Smooth muscle cell (in vitro differentiated cells): ENCODE data around the gene TBL3. TPM values are rescaled to one million over a fixed set of nuclear protein-coding genes. Genes with fewer than 3 reads are reported as not detected.
"Not testable (repeated sequence)": the region's sequence is repeated elsewhere in the genome, so short reads cannot be mapped to it uniquely, and the experiment has no call there.

Source experiments
- DNase-seq: peaks from one replicate; lab custom pipeline; 2025; ENCODE audit not compliant: unreplicated experiment; lab: John Stamatoyannopoulos, UW
- H2AFZ ChIP-seq: fragments of 200-600 bp; sonication (generic); 2 replicates; pipeline ENCODE4 v1.6.0; 2016; ENCODE audit warnings: antibody characterized with exemption, low read depth, mild to moderate bottlenecking
- H3F3A ChIP-seq: fragments of 200-600 bp; sonication (generic); 2 replicates; pipeline ENCODE4 v1.6.0; 2017; ENCODE audit warnings: antibody characterized with exemption, low read depth
- H3K27ac ChIP-seq: fragments of 200-600 bp; sonication (generic); 2 replicates; pipeline ENCODE4 v1.5.1; 2016; ENCODE audit warnings: low read depth, mild to moderate bottlenecking
- H3K27me3 ChIP-seq: fragments of 200-600 bp; sonication (generic); 2 replicates; pipeline ENCODE4 v1.6.1; 2016; ENCODE audit warnings: low read depth, mild to moderate bottlenecking
- H3K36me3 ChIP-seq: fragments of 200-600 bp; sonication (generic); 2 replicates; pipeline ENCODE4 v1.5.1; 2016; ENCODE audit warnings: low read depth
- H3K4me1 ChIP-seq: fragments of 200-600 bp; sonication (generic); 2 replicates; pipeline ENCODE4 v1.5.1; 2016; ENCODE audit warnings: low read depth
- H3K4me2 ChIP-seq: fragments of 200-600 bp; sonication (generic); 2 replicates; pipeline ENCODE4 v1.6.0; 2016; ENCODE audit warnings: mild to moderate bottlenecking
- H3K4me3 ChIP-seq: fragments of 200-600 bp; sonication (generic); 2 replicates; pipeline ENCODE4 v1.5.1; 2016; ENCODE audit warnings: mild to moderate bottlenecking
- H3K79me2 ChIP-seq: fragments of 200-600 bp; sonication (generic); 2 replicates; pipeline ENCODE4 v1.6.0; 2016; ENCODE audit warnings: low read depth, mild to moderate bottlenecking
- H3K9ac ChIP-seq: fragments of 200-600 bp; sonication (generic); 2 replicates; pipeline ENCODE4 v1.6.0; 2016; ENCODE audit warnings: low read depth
- H3K9me3 ChIP-seq: fragments of 200-600 bp; sonication (generic); replicated peaks from 2 replicates; pipeline ENCODE4 v1.5.1; 2016; ENCODE audit warnings: low read depth
- H4K20me1 ChIP-seq: fragments of 200-600 bp; sonication (generic); 2 replicates; pipeline ENCODE4 v1.6.0; 2016; ENCODE audit warnings: low read depth
- WGBS: methylation state at CpG from one replicate; pipeline ENCODE4 v1.1.7; 2016; ENCODE audit warnings: low lambda C conversion rate; 5-methylcytosine and 5-hydroxymethylcytosine counted together
- polyA plus RNA-seq: library from polyadenylated mRNA; unstranded; fragments of >200 nt; fragmentation: Nextera tagmentation; extraction: Ambion mirVana; gene quantifications from 2 replicates; pipeline ENCODE4 v1.2.1, GENCODE V29; 2016
- total RNA-seq: library from RNA; depleted of rRNA; stranded (reverse); fragments of >200 nt; gene quantifications from 2 replicates; pipeline ENCODE4 v1.2.3, GENCODE V29; 2014
- TF ChIP-seq, protein P1 (sequence below): fragments of 200-600 bp; sonication (generic); IDR thresholded peaks from 2 replicates; pipeline ENCODE4 v1.5.1; 2017; ENCODE audit warnings: borderline replicate concordance, mild to moderate bottlenecking, antibody characterized with exemption; ENCODE audit not compliant: insufficient read depth, poor library complexity, severe bottlenecking

TBL3 gene
- total and polyA plus RNA-seq, 2 experiments from 2014 or later = 28.5 to 81.7 TPM

DNA sequence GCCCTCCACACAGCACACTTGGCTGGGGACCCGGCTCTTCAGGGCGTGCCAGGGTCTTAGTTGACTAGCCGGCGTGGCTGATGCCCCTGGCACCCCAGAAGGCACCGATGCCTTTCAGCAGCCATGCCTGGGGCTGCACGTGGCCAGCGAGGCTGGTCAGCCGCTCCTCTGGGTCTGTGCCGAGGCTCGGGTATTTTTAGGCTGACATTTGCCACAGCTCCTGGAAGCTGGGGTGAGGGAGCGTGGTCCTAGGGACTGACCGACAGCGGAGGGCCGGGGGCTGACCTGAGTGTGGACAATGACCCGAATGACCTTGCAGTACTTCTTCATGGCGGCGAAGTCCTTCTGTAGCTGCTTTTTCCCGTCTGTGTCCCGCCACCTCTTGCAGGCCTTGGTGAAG is 21.3 kb upstream of the TBL3 start:
- Histone ChIP-seq H3K36me3 (no peaks in the 10 kb centered on the region), H3F3A (no peaks in the 10 kb centered on the region), H3K4me1 (no peaks in the 10 kb centered on the region), H3K4me3 (no peak overlapping the region), H3K27ac (no peak overlapping the region), H3K79me2 (no peaks in the 10 kb centered on the region), H3K9ac (no peak overlapping the region), H4K20me1 (no peaks in the 10 kb centered on the region), H3K9me3 (no peaks in the 10 kb centered on the region), H3K27me3 (no peaks in the 10 kb centered on the region), H2AFZ (no peak overlapping the region), H3K4me2 (no peak overlapping the region)
- 89% methylated on average over 19 of the region's 19 CpGs for WGBS
- DNase-seq = no peak
- TF ChIP-seq, protein P1, sequence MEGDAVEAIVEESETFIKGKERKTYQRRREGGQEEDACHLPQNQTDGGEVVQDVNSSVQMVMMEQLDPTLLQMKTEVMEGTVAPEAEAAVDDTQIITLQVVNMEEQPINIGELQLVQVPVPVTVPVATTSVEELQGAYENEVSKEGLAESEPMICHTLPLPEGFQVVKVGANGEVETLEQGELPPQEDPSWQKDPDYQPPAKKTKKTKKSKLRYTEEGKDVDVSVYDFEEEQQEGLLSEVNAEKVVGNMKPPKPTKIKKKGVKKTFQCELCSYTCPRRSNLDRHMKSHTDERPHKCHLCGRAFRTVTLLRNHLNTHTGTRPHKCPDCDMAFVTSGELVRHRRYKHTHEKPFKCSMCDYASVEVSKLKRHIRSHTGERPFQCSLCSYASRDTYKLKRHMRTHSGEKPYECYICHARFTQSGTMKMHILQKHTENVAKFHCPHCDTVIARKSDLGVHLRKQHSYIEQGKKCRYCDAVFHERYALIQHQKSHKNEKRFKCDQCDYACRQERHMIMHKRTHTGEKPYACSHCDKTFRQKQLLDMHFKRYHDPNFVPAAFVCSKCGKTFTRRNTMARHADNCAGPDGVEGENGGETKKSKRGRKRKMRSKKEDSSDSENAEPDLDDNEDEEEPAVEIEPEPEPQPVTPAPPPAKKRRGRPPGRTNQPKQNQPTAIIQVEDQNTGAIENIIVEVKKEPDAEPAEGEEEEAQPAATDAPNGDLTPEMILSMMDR = no peak

DNA sequence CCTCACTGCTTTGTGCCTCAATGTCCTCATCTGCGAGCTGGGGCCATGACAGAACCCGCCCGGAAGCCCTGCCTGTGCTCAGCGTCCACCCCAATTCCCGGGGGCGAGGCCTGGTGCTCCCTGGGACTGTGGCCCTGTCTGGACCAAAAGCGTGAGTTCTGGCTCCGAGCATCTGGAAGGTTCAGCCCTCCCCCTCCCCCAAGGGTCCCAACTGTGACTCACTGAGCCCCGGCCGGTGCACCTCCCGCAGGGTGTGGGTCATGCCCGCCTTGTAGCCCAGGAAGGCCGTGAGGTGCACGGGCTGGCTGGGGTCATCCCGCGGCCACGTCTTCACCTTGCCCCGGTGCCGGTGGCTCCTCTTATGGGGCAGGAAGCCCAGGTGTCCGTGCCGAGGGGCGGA is 18.1 kb upstream of the TBL3 start:
- H3K4me1 ChIP-seq = no peaks in the 10 kb centered on the region
- H3K4me2 ChIP-seq = no peak overlapping the region
- no peak overlapping the region for H3K27ac ChIP-seq
- no peaks in the 10 kb centered on the region for H3K36me3 ChIP-seq
- H3K4me3 ChIP-seq = no peak overlapping the region
- H3K9me3 ChIP-seq = no peaks in the 10 kb centered on the region
- no peak overlapping the region for H3K9ac ChIP-seq
- no peak overlapping the region for H2AFZ ChIP-seq
- H3K27me3 ChIP-seq = no peaks in the 10 kb centered on the region
- H3F3A ChIP-seq = no peaks in the 10 kb centered on the region
- no peaks in the 10 kb centered on the region for H4K20me1 ChIP-seq
- 97% methylated on average over 22 of the region's 22 CpGs for WGBS
- DNase-seq = no peak
- TF ChIP-seq, protein P1 = no peak
- H3K79me2 ChIP-seq = no peaks in the 10 kb centered on the region

DNA sequence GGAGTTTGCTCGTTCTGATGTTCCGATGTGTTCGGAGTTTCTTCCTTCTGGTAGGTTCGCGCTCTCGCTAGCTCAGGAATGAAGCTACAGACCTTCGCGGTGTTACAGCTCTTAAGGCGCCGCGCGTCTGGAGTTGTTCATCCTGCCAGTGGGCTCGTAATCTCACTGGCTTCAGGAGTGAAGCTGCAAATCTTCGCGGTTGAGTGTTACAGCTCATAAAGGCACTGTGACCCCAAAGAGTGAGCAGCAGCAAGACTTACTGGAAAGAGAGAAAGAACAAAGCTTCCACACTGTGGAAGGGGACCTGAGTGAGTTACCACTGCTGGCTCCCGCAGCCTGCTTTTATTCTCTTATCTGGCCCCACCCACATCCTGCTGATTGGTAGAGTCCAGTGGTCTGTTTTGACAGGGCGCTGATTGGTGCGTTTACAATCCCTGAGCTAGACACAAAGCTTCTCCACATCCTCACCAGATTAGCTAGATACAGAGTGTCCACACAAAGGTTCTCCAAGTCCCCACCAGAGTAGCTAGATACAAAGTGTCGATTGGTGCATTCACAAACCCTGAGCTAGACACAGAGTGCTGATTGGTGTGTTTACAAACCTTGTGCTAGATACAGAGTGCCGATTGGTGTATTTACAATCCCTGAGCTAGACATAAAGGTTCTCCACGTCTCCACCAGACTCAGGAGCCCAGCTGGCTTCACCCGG is 14.3 kb upstream of the TBL3 start:
- not testable (repeated sequence) for H3K9me3 ChIP-seq, H3K4me3 ChIP-seq, H3K4me2 ChIP-seq, H2AFZ ChIP-seq, H3K27me3 ChIP-seq, H3K36me3 ChIP-seq, H3K9ac ChIP-seq, DNase-seq, H3K27ac ChIP-seq, H3K4me1 ChIP-seq
- H4K20me1 ChIP-seq = peaks cover 18% of the 10 kb centered on the region
- 95% methylated on average over 21 of the region's 22 CpGs for WGBS
- peaks cover 19% of the 10 kb centered on the region for H3F3A ChIP-seq
- H3K79me2 ChIP-seq = peaks cover 13% of the 10 kb centered on the region

DNA sequence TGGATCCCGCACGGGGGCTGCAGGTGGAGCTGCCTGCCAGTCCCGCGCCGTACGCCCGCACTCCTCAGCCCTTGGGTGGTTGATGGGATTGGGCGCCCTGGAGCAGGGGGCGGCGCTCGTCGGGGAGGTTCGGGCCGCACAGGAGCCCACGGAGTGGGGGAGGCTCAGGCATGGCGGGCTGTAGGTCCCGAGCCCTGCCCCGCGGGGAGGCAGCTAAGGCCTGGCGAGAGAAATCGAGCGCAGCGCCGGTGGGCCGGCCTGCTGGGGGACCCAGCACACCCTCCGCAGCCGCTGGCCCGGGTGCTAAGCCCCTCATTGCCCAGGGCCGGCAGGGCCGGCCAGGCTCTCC is 13.7 kb upstream of the TBL3 start:
- not testable (repeated sequence) for H3K9me3 ChIP-seq, H3K27me3 ChIP-seq, H3K9ac ChIP-seq, H3K36me3 ChIP-seq, H3K4me2 ChIP-seq, H3K4me1 ChIP-seq, H3K27ac ChIP-seq, H2AFZ ChIP-seq, DNase-seq, H3K4me3 ChIP-seq
- H3K79me2 ChIP-seq = peaks cover 18% of the 10 kb centered on the region
- H3F3A ChIP-seq = peaks cover 24% of the 10 kb centered on the region
- peaks cover 23% of the 10 kb centered on the region for H4K20me1 ChIP-seq
- WGBS = 96% methylated on average over 20 of the region's 30 CpGs
